GF-D8 (cell line): Measurements from ENCODE around the gene OR5D18.
"Not testable (repeated sequence)": the region's sequence is repeated elsewhere in the genome, so short reads cannot be mapped to it uniquely, and the experiment has no call there.

Experiments
- DNase-seq: peaks from one replicate; lab custom pipeline; 2025; lab: John Stamatoyannopoulos, UW

Gene OR5D18

DNA sequence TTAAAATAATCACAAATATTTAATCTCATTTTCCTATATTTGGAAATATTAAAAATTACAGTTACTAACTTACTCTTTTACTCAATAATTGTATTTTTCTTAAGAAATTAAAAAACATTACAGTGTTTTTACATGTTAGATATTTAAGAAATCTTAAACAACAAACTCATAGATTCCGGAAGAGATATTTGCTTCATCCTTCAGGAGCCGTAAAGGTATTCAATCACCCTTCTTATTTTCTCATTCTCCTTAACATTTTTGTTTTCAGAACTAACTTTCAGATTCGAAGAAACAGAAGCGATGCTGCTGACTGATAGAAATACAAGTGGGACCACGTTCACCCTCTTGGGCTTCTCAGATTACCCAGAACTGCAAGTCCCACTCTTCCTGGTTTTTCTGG is at the start of gene OR5D18:
Gene OR5D18 (plus strand): TSS at position 301 of the 400 bp plus-strand sequence. CDS start 0 bp downstream, at position 301.
- DNase-seq, result no peak

DNA sequence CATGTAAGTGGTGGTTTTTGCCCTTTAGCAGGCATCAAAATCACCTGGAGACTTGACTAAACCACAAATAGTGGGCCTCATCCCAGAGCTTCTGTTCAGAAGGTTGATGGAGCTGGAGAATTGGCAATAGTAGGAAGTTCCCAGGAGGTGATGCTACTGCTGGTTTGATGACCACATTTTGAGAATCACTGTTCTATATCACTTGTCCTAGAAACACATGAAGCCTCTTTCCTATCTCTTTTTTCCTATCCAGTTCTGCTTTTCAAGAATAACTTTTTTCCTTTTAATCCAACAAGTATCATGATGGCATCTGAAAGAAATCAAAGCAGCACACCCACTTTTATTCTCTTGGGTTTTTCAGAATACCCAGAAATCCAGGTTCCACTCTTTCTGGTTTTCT is 46.3 kb upstream of the OR5D18 start, which contains the start of gene OR5D13:
Gene OR5D13 (plus strand): TSS at position 301 of the 400 bp plus-strand sequence. CDS start 0 bp downstream, at position 301.
- DNase-seq, result no peak

DNA sequence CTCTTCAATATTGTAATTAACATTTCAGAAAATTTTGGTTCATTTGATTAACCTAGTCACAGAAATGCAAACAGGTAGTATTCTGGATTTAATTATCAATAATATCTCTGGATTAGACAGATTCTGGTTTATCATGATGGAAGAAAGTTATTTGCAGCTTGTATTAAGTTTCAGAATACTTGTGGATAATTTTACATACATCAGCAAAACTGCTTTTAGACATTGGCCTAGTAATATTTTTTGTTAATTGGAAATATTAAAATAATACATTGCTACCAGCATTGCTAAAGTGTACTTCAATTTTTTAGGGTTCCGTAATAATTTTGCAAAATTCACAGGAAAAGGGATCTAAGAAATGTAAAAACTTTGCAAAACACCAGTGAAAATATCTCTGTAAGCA is 27.8 kb upstream of the OR5D18 start:
- no peak for DNase-seq

- no peak for DNase-seq
Measured at GRCh38 chr11:55793321-55793720, 26.1 kb upstream of the OR5D18 start.

- DNase-seq, result no peak
Measured at GRCh38 chr11:55795256-55795655, 24.2 kb upstream of the OR5D18 start, which contains the start of gene OR5D14. Gene OR5D14, plus strand, starts transcription at chr11:55795556. Its CDS starts 0 bp downstream, at chr11:55795556.

DNA sequence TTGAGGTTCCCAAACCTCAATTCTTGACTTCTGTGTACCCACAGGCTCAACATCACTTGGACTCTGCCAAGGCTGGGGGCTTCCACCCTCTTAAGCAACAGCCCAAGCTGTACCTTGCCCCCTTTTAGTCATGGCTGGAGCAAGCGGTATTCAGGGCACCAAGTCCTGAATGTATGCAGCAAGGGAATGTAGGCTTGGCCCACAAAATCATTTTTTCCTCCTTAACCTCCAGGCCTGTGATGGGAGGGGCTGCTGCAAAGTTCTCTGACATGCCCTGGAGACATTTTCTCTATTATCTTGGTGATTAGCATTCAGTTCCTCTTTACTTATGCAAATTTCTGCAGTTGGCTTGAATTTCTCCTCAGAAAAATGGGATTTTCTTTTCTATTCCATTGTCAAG is 13.2 kb upstream of the OR5D18 start:
- no peak for DNase-seq

DNA sequence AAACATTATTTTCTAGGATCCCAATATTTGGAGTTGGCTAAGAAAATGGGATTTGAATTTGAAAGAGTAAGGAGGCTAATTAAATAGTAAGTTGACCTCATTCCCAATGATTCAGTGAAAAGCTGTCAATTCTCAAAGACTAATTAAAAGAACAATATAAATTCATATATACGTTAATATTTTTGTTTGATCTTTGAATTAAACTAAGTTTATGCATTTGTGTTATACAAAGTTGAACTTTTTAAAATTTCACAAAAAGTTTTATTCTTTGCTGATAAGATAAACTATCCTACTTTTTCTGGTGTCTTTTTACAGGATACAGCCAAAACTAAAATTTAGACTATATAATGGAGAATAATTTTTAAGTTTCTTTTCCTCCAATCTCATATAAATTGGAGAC is 8.4 kb upstream of the OR5D18 start, which contains the start of gene OR5L1:
Gene OR5L1 (plus strand): TSS at position 301 of the 400 bp plus-strand sequence. CDS start 100 bp downstream, outside the sequence.
- DNase-seq, result no peak

- no peak for DNase-seq
Measured at GRCh38 chr11:55826919-55827318, 7.5 kb downstream of the OR5D18 start, which contains the start of gene OR5L2. Gene OR5L2, plus strand, starts transcription at chr11:55827219. Its CDS starts 0 bp downstream, at chr11:55827219.

GRCh38 chr11:55838452-55838851 is 19.0 kb downstream of the OR5D18 start, which contains the start of gene OR5D16:
Gene OR5D16, plus strand, starts transcription at chr11:55838752. Its CDS starts 0 bp downstream, at chr11:55838752.
- no peak for DNase-seq

- no peak for DNase-seq
Measured at GRCh38 chr11:55847453-55847852, 28.0 kb downstream of the OR5D18 start.

DNA sequence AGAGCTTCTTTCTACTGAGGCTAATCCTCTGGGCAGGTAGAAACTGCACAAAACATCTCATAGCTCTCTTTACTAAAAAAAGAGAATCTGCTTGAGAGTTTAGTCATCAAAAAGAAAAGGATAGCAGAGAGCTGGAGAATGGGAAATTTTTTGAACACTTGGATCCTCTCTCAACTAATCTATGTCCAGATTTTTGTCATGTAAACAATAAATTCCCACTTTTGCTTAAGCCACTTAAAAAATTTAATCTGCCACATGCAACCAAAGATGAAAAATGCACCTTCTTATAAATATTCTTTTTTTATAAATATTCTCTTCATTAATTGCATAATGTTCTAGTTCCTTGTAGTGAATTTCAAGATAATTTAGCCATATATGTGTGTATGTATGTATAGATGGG is 29.6 kb downstream of the OR5D18 start:
- no peak for DNase-seq

GRCh38 chr11:55852141-55852540 is 32.7 kb downstream of the OR5D18 start:
- no peak for DNase-seq

DNA sequence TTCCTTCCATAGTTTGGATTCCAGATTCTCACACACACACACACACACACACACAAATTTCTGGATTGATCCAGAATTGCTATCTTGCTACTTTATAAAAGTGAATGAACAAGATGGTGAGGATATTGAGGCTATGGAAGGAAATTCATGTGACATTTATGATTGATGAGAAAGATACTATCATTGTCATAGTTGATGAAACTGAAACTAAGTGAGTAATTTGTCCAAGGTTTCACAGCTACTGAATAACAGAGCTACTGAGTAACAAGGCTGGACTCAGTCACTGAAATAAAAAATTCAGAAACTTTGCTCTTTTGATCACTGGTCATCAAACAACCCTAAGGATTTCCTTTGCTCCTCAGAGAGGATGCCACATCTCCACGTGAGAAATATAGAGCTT is 35.3 kb downstream of the OR5D18 start:
- DNase-seq, result no peak

DNA sequence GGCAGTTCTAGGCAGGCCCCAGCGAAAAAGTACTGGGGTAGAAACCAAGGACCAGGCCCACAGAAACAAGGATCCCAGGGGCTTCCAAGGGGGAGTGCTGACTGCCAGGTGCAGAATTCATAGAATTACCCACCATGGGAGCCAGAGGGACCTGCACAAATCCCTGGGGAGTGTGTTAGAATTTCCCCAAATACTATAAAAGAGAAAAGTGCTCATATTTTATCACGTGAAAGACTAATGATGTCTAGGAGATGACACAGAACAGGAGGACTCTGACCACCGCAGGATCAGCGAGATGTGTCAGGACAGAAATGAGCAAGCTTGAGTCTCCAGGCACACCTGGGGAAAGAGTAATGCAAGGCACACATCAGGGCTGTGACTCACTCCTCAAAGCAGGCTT is 47.9 kb downstream of the OR5D18 start:
- not testable (repeated sequence) for DNase-seq
